ENCODE results near the gene RXRG. TPM values are rescaled to one million over a fixed set of nuclear protein-coding genes. Genes with fewer than 3 reads are reported as not detected.

RXRG gene
- total RNA-seq, 1 experiment from 2014 or later, result not detected

DNA sequence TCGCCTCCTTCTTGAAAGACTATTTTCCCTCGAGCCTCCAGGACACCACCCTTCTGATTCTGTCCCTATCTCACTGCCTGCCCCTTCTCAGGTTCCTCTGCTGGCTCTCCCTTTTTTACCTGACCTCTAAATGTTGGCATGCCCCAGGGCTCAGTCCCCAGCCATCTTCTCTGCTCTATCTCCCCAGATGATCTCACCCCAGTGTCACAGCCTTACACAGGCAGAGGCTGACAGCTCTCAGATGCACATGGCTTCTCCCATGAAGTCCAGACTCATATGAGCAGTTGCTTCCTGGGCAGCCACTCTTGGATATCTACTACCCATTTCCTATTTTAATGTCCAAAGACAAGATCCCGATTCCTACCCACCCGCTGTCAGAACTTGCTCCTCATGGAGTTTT is 37.5 kb downstream of the RXRG start (continued):
- TF ChIP-seq, protein P1, sequence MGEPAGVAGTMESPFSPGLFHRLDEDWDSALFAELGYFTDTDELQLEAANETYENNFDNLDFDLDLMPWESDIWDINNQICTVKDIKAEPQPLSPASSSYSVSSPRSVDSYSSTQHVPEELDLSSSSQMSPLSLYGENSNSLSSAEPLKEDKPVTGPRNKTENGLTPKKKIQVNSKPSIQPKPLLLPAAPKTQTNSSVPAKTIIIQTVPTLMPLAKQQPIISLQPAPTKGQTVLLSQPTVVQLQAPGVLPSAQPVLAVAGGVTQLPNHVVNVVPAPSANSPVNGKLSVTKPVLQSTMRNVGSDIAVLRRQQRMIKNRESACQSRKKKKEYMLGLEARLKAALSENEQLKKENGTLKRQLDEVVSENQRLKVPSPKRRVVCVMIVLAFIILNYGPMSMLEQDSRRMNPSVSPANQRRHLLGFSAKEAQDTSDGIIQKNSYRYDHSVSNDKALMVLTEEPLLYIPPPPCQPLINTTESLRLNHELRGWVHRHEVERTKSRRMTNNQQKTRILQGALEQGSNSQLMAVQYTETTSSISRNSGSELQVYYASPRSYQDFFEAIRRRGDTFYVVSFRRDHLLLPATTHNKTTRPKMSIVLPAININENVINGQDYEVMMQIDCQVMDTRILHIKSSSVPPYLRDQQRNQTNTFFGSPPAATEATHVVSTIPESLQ (CRISPR knock-in tag; IDR thresholded peaks at IDR 0.05), result no peak
- TF ChIP-seq, protein P2, sequence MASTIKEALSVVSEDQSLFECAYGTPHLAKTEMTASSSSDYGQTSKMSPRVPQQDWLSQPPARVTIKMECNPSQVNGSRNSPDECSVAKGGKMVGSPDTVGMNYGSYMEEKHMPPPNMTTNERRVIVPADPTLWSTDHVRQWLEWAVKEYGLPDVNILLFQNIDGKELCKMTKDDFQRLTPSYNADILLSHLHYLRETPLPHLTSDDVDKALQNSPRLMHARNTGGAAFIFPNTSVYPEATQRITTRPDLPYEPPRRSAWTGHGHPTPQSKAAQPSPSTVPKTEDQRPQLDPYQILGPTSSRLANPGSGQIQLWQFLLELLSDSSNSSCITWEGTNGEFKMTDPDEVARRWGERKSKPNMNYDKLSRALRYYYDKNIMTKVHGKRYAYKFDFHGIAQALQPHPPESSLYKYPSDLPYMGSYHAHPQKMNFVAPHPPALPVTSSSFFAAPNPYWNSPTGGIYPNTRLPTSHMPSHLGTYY (CRISPR knock-in tag; IDR thresholded peaks at IDR 0.05), result no peak
- TF ChIP-seq, protein P3, sequence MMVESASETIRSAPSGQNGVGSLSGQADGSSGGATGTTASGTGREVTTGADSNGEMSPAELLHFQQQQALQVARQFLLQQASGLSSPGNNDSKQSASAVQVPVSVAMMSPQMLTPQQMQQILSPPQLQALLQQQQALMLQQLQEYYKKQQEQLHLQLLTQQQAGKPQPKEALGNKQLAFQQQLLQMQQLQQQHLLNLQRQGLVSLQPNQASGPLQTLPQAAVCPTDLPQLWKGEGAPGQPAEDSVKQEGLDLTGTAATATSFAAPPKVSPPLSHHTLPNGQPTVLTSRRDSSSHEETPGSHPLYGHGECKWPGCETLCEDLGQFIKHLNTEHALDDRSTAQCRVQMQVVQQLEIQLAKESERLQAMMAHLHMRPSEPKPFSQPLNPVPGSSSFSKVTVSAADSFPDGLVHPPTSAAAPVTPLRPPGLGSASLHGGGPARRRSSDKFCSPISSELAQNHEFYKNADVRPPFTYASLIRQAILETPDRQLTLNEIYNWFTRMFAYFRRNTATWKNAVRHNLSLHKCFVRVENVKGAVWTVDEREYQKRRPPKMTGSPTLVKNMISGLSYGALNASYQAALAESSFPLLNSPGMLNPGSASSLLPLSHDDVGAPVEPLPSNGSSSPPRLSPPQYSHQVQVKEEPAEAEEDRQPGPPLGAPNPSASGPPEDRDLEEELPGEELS (CRISPR knock-in tag; IDR thresholded peaks at IDR 0.05), result no peak

DNA sequence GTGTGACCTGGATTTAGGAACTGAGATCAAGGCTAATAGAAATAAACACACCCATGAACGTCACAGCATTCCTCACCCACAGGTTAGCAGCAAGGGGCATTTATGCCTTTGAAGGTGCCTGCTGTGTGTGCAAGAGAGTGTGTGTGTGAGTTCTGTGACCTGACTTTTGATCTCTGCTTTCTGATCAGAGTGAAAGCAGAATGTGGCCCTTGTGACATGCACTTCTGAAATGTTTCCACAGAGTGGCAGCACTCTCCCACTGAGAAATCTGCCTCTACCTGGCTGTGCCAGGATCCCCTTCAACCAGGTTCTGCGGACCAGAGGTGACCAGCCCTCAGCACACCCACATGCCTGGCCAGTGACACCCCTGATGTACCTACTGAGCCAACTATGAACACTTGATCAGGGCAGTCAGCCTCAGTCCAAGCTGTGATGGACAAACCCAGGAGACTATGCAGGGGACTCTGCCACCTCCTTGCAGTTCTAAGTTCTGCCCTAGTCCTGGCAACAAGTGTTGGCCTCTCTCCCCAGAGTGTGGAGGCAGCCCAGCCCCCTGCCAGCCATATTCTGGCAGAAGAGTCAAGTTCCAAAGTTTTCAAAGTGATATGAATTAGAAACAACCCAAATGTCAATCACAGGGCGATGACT is 41.0 kb downstream of the RXRG start:
- ChIA-PET CTCF (interaction anchor here (1.0 to 2.1 kb wide), 4 partner anchors 37 to 189 kb away, joined by 3 to 14 read pairs (median 4); no protein-coding TSS in a partner anchor), POLR2A (no interaction called here)
- Mint-ChIP-seq H3K27ac (no peak overlapping the region), H3K27me3 (ENCODE audit: low read depth) (no peaks in the 10 kb centered on the region; the same call in 1 of the 2 replicates), H3K4me3 (no peak overlapping the region), H3K36me3 (no peaks in the 10 kb centered on the region), H3K9me3 (no peaks in the 10 kb centered on the region), H3K4me1 (no peaks in the 10 kb centered on the region)
- TF ChIP-seq, protein P4, sequence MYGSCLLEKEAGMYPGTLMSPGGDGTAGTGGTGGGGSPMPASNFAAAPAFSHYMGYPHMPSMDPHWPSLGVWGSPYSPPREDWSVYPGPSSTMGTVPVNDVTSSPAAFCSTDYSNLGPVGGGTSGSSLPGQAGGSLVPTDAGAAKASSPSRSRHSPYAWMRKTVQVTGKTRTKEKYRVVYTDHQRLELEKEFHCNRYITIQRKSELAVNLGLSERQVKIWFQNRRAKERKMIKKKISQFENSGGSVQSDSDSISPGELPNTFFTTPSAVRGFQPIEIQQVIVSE (CRISPR knock-in tag; IDR thresholded peaks at IDR 0.05; ENCODE audit: borderline replicate concordance), result no peak
- TF ChIP-seq, protein P5, sequence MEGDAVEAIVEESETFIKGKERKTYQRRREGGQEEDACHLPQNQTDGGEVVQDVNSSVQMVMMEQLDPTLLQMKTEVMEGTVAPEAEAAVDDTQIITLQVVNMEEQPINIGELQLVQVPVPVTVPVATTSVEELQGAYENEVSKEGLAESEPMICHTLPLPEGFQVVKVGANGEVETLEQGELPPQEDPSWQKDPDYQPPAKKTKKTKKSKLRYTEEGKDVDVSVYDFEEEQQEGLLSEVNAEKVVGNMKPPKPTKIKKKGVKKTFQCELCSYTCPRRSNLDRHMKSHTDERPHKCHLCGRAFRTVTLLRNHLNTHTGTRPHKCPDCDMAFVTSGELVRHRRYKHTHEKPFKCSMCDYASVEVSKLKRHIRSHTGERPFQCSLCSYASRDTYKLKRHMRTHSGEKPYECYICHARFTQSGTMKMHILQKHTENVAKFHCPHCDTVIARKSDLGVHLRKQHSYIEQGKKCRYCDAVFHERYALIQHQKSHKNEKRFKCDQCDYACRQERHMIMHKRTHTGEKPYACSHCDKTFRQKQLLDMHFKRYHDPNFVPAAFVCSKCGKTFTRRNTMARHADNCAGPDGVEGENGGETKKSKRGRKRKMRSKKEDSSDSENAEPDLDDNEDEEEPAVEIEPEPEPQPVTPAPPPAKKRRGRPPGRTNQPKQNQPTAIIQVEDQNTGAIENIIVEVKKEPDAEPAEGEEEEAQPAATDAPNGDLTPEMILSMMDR (IDR thresholded peaks at IDR 0.05), result peak; percentile 64
- DNase-seq (ENCODE audit: low spot score) (peak; percentile 66), ATAC-seq (peak; percentile 92)

DNA sequence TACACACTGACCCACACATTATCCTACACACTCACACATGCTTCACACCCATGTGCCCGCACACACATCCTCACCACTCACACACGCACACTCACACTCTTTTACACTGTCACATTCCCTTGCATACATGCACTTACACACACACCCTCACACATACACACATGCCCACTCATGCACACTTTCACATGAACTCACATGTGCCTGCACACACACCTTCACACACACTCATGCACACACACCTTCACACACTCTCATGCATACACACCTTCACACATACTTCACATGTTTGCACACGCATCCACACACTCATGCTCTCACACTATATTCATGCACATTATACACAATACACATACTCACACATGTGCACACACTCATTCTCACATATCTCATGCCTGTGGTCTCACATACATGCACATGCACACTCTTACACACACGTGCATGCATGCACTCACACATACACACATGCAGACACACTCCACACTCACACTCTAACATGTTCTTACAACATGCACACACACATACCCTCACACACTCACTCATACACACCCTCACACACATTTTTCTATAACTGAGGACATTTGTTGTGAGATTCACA is 42.3 kb downstream of the RXRG start:
- Mint-ChIP-seq H3K9me3 (no peaks in the 10 kb centered on the region), H3K4me3 (no peak overlapping the region), H3K27me3 (ENCODE audit: low read depth) (no peaks in the 10 kb centered on the region; the same call in 1 of the 2 replicates), H3K36me3 (no peaks in the 10 kb centered on the region), H3K4me1 (peaks cover 6% of the 10 kb centered on the region), H3K27ac (no peak overlapping the region)
- DNase-seq (ENCODE audit: low spot score) (no peak), ATAC-seq (no peak)
- POLR2A ChIA-PET, result interaction anchor here (0.7 kb wide), 1 partner anchor 787 kb away, joined by 3 read pairs; no protein-coding TSS in a partner anchor
- CTCF ChIA-PET, result interaction anchor here (1.2 kb wide), 1 partner anchor 10 kb away, joined by 6 read pairs; no protein-coding TSS in a partner anchor
- TF ChIP-seq PRRX2 (CRISPR knock-in tag; IDR thresholded peaks at IDR 0.05) (no peak), GTF2I (CRISPR knock-in tag; conservative IDR thresholded peaks at IDR 0.05) (no peak), NFE2L1 (CRISPR knock-in tag; IDR thresholded peaks at IDR 0.05) (no peak), ZBTB21 (CRISPR knock-in tag; IDR thresholded peaks at IDR 0.05; ENCODE audit: borderline replicate concordance) (no peak), FOXJ3 (CRISPR knock-in tag; IDR thresholded peaks at IDR 0.05; ENCODE audit: borderline replicate concordance) (no peak), RORB (CRISPR knock-in tag; IDR thresholded peaks at IDR 0.05) (no peak), CREB1 (CRISPR knock-in tag; IDR thresholded peaks at IDR 0.05) (no peak), FOXP1 (CRISPR knock-in tag; IDR thresholded peaks at IDR 0.05; ENCODE audit: borderline replicate concordance) (no peak)
- TF ChIP-seq, protein P4 (CRISPR knock-in tag; IDR thresholded peaks at IDR 0.05; ENCODE audit: borderline replicate concordance), result no peak
- TF ChIP-seq, protein P6, sequence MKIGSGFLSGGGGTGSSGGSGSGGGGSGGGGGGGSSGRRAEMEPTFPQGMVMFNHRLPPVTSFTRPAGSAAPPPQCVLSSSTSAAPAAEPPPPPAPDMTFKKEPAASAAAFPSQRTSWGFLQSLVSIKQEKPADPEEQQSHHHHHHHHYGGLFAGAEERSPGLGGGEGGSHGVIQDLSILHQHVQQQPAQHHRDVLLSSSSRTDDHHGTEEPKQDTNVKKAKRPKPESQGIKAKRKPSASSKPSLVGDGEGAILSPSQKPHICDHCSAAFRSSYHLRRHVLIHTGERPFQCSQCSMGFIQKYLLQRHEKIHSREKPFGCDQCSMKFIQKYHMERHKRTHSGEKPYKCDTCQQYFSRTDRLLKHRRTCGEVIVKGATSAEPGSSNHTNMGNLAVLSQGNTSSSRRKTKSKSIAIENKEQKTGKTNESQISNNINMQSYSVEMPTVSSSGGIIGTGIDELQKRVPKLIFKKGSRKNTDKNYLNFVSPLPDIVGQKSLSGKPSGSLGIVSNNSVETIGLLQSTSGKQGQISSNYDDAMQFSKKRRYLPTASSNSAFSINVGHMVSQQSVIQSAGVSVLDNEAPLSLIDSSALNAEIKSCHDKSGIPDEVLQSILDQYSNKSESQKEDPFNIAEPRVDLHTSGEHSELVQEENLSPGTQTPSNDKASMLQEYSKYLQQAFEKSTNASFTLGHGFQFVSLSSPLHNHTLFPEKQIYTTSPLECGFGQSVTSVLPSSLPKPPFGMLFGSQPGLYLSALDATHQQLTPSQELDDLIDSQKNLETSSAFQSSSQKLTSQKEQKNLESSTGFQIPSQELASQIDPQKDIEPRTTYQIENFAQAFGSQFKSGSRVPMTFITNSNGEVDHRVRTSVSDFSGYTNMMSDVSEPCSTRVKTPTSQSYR (CRISPR knock-in tag; IDR thresholded peaks at IDR 0.05), result no peak
- TF ChIP-seq, protein P7, sequence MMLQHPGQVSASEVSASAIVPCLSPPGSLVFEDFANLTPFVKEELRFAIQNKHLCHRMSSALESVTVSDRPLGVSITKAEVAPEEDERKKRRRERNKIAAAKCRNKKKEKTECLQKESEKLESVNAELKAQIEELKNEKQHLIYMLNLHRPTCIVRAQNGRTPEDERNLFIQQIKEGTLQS (CRISPR knock-in tag; conservative IDR thresholded peaks at IDR 0.05), result no peak
- TF ChIP-seq, protein P8, sequence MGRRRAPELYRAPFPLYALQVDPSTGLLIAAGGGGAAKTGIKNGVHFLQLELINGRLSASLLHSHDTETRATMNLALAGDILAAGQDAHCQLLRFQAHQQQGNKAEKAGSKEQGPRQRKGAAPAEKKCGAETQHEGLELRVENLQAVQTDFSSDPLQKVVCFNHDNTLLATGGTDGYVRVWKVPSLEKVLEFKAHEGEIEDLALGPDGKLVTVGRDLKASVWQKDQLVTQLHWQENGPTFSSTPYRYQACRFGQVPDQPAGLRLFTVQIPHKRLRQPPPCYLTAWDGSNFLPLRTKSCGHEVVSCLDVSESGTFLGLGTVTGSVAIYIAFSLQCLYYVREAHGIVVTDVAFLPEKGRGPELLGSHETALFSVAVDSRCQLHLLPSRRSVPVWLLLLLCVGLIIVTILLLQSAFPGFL (CRISPR knock-in tag; IDR thresholded peaks at IDR 0.05; ENCODE audit: borderline replicate concordance), result no peak

Data from WTC11 (cell line).